Uterus (tissue), 2 donors: ENCODE data around the gene STIM2.

Experiments used
- POLR2A ChIP-seq, 2 donors: fragments of 450-650 bp; IDR thresholded peaks; one replicate each; pipeline ENCODE4 v1.6.1; 2016; ENCODE audit warnings: antibody characterized with exemption in 2 of 2, mild to moderate bottlenecking in 1 of 2, moderate library complexity in 1 of 2
- TF ChIP-seq, protein P1 (sequence below), 4 experiments: fragments of 200-600 bp in 2 of 4; fragments of 450-650 bp in 2 of 4; sonication (generic) in 2 of 4; IDR thresholded peaks; one replicate each; pipeline ENCODE4 v1.5.1; 2016 to 2019; ENCODE audit warnings: antibody characterized with exemption in 4 of 4, mild to moderate bottlenecking in 2 of 4, moderate library complexity in 1 of 4

DNA sequence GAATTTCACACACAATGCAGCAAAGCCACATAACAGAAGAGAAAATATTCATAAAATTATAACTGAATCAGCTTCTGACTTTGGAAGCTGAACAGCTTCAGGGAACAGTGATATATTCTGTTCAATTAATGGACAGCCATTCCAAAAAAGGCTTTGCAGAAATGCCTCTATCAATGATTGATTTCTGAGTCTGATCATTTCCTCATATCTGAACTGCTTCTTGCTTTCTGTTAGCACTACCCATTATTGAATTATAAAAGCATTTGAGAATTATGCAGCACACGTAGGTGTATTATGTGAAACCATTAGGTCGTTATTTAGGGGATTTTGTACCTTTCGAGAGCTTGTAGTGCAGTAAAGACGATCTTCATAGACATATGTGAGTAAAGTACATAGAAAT, 159.6 kb downstream of the STIM2 start:
- TF ChIP-seq, protein P1, sequence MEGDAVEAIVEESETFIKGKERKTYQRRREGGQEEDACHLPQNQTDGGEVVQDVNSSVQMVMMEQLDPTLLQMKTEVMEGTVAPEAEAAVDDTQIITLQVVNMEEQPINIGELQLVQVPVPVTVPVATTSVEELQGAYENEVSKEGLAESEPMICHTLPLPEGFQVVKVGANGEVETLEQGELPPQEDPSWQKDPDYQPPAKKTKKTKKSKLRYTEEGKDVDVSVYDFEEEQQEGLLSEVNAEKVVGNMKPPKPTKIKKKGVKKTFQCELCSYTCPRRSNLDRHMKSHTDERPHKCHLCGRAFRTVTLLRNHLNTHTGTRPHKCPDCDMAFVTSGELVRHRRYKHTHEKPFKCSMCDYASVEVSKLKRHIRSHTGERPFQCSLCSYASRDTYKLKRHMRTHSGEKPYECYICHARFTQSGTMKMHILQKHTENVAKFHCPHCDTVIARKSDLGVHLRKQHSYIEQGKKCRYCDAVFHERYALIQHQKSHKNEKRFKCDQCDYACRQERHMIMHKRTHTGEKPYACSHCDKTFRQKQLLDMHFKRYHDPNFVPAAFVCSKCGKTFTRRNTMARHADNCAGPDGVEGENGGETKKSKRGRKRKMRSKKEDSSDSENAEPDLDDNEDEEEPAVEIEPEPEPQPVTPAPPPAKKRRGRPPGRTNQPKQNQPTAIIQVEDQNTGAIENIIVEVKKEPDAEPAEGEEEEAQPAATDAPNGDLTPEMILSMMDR (IDR thresholded peaks at IDR 0.05) = no peak
- TF ChIP-seq POLR2A (IDR thresholded peaks at IDR 0.05) = no peak
